WTC11 (cell line): Measurements from ENCODE around the gene PALS1. TPM values are rescaled to one million over a fixed set of nuclear protein-coding genes. Genes with fewer than 3 reads are reported as not detected.

Experiments
- ATAC-seq: fragments of 200-7000 bp; cut with Tn5 transposase; 2 replicates; pipeline ENCODE4 v1.10.0; 2021; ENCODE audit warnings: mild to moderate bottlenecking, moderate library complexity
- CTCF ChIA-PET: fragments of 300-600 bp; sonication (Branson Sonifier 250); formaldehyde crosslinking; loops from one replicate; lab custom pipeline; 2021; ENCODE audit warnings: antibody characterized with exemption; lab: Charles Lee
- POLR2A ChIA-PET: fragments of 350-600 bp; sonication (Branson Sonifier 250); formaldehyde crosslinking; loops from one replicate; lab custom pipeline; 2021; ENCODE audit warnings: antibody characterized with exemption; lab: Charles Lee
- DNase-seq: peaks from one replicate; pipeline ENCODE4 v3.0.0; 2021; ENCODE audit warnings: low spot score
- H3K27ac Mint-ChIP-seq: 2 replicates; pipeline ENCODE4 v1.8.0; 2021; ENCODE audit warnings: mixed read lengths
- H3K27me3 Mint-ChIP-seq: 2 replicates; pipeline ENCODE4 v1.8.0; 2021; ENCODE audit warnings: low read depth, mild to moderate bottlenecking, moderate library complexity, mixed read lengths
- H3K36me3 Mint-ChIP-seq: 2 replicates; pipeline ENCODE4 v1.8.0; 2021; ENCODE audit warnings: mixed read lengths
- H3K4me1 Mint-ChIP-seq: 2 replicates; pipeline ENCODE4 v1.8.0; 2022; ENCODE audit warnings: mixed read lengths
- H3K4me3 Mint-ChIP-seq: 2 replicates; pipeline ENCODE4 v1.8.0; 2021; ENCODE audit warnings: mild to moderate bottlenecking, moderate library complexity, mixed read lengths
- H3K9me3 Mint-ChIP-seq: 2 replicates; pipeline ENCODE4 v1.8.0; 2021; ENCODE audit warnings: mixed read lengths
- CREM ChIP-seq: sonication (generic); formaldehyde crosslinking; IDR thresholded peaks from 2 replicates; pipeline ENCODE4 v1.8.1; 2022; ENCODE audit warnings: mild to moderate bottlenecking, missing genetic modification reagents, moderate library complexity
- ESRRA ChIP-seq: sonication (generic); formaldehyde crosslinking; IDR thresholded peaks from 2 replicates; pipeline ENCODE4 v1.8.1; 2022; ENCODE audit warnings: mild to moderate bottlenecking, missing genetic modification reagents, borderline replicate concordance
- ETV6 ChIP-seq: sonication (generic); formaldehyde crosslinking; IDR thresholded peaks from 2 replicates; pipeline ENCODE4 v1.8.1; 2022; ENCODE audit warnings: mild to moderate bottlenecking, missing genetic modification reagents
- GRHL2 ChIP-seq: fragments of 250-450 bp; sonication (Bioruptor Pico); IDR thresholded peaks from 2 replicates; pipeline ENCODE4 v1.8.0; 2022; ENCODE audit warnings: mild to moderate bottlenecking, moderate library complexity; ENCODE audit not compliant: insufficient replicate concordance, severe bottlenecking
- JAZF1 ChIP-seq: fragments of 250-450 bp; sonication (Bioruptor Pico); IDR thresholded peaks from 2 replicates; pipeline ENCODE4 v1.9.0; 2021; ENCODE audit warnings: moderate library complexity, mild to moderate bottlenecking, inconsistent platforms
- NFATC4 ChIP-seq: fragments of 250-450 bp; sonication (Bioruptor Pico); IDR thresholded peaks from 2 replicates; pipeline ENCODE4 v1.9.0; 2021; ENCODE audit warnings: mild to moderate bottlenecking
- OVOL2 ChIP-seq: fragments of 250-450 bp; sonication (Bioruptor Pico); IDR thresholded peaks from 2 replicates; pipeline ENCODE4 v1.9.0; 2021; ENCODE audit warnings: mild to moderate bottlenecking, borderline replicate concordance
- RELA ChIP-seq: sonication (generic); formaldehyde crosslinking; IDR thresholded peaks from 2 replicates; pipeline ENCODE4 v1.8.1; 2022; ENCODE audit warnings: missing genetic modification reagents, mild to moderate bottlenecking, borderline replicate concordance
- SMAD4 ChIP-seq: sonication (generic); formaldehyde crosslinking; IDR thresholded peaks from 2 replicates; pipeline ENCODE4 v1.8.0; 2022; ENCODE audit warnings: mild to moderate bottlenecking, missing genetic modification reagents
- TEAD1 ChIP-seq: sonication (generic); formaldehyde crosslinking; IDR thresholded peaks from 2 replicates; pipeline ENCODE4 v1.8.0; 2022; ENCODE audit warnings: mild to moderate bottlenecking, missing genetic modification reagents
- ZNF219 ChIP-seq: sonication (generic); formaldehyde crosslinking; IDR thresholded peaks from 2 replicates; pipeline ENCODE4 v1.8.0; 2023; ENCODE audit warnings: missing genetic modification reagents, mild to moderate bottlenecking, borderline replicate concordance
- ZNF396 ChIP-seq: fragments of 250-450 bp; sonication (Bioruptor Pico); IDR thresholded peaks from 2 replicates; pipeline ENCODE4 v1.8.0; 2021; ENCODE audit warnings: mild to moderate bottlenecking, moderate library complexity, borderline replicate concordance
- total RNA-seq: library from RNA; stranded (reverse); gene quantifications from 3 replicates; pipeline ENCODE4 v1.2.3, GENCODE V29; 2021
- TF ChIP-seq, protein P1 (sequence below): sonication (generic); formaldehyde crosslinking; conservative IDR thresholded peaks from 2 replicates; pipeline ENCODE4 v1.8.1; 2023; ENCODE audit warnings: mild to moderate bottlenecking, low read depth, missing genetic modification reagents, moderate library complexity
- TF ChIP-seq, protein P2 (sequence below): sonication (generic); formaldehyde crosslinking; IDR thresholded peaks from 2 replicates; pipeline ENCODE4 v1.8.0; 2023; ENCODE audit warnings: mild to moderate bottlenecking, missing genetic modification reagents
- TF ChIP-seq, protein P3 (sequence below): fragments of 250-450 bp; sonication (Bioruptor Pico); IDR thresholded peaks from 2 replicates; pipeline ENCODE4 v1.9.0; 2021; ENCODE audit warnings: mild to moderate bottlenecking
- TF ChIP-seq, protein P4 (sequence below): sonication (generic); formaldehyde crosslinking; IDR thresholded peaks from 2 replicates; pipeline ENCODE4 v1.8.0; 2022; ENCODE audit warnings: mild to moderate bottlenecking, missing genetic modification reagents
- TF ChIP-seq, protein P5 (sequence below): sonication (generic); formaldehyde crosslinking; IDR thresholded peaks from 2 replicates; pipeline ENCODE4 v1.8.1; 2023; ENCODE audit warnings: mild to moderate bottlenecking, missing genetic modification reagents, moderate library complexity
- TF ChIP-seq, protein P6 (sequence below): sonication (generic); formaldehyde crosslinking; IDR thresholded peaks from 2 replicates; pipeline ENCODE4 v1.8.0; 2022; ENCODE audit warnings: mild to moderate bottlenecking, missing genetic modification reagents

PALS1 gene
- total RNA-seq, 1 experiment from 2014 or later = 18.0 TPM

DNA sequence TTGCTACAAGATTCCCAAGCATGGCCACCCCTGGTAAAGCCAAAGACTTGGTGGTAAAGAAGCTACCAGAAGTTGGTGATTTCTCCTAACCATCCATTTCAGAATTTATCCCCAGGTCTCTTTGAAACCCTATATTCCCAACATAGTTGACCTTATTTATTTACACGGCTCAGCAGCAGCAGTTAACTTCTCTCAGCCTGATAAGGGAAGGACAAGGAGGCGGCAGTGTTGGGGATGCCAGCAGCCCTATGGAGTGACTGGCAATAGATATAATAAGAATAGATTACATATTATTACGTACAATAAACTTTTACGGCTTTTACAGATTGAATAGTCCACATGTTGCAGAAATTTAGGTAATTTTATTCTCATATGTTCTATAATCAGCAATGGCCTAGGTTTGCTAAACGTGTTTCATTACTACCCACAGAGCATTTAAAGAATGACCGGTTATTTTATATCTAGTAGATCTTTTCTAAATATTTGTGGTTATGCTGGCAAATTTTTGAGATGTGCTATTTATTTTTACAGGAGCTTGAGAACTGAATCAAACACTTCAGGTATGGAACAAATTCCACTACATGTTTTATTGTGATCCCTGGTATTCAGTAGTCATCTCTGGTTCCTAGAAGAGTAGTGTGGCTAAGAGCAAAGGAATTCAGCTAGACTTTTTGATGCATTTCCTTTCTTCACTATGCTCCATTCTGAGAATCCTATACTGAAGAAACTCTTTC lies 19.8 kb upstream of the PALS1 start:
- H3K27ac Mint-ChIP-seq = no peak overlapping the region
- POLR2A ChIA-PET = no interaction called here
- H3K4me1 Mint-ChIP-seq = no peaks in the 10 kb centered on the region
- DNase-seq = no peak
- TF ChIP-seq CREM = no peak
- TF ChIP-seq, protein P1, sequence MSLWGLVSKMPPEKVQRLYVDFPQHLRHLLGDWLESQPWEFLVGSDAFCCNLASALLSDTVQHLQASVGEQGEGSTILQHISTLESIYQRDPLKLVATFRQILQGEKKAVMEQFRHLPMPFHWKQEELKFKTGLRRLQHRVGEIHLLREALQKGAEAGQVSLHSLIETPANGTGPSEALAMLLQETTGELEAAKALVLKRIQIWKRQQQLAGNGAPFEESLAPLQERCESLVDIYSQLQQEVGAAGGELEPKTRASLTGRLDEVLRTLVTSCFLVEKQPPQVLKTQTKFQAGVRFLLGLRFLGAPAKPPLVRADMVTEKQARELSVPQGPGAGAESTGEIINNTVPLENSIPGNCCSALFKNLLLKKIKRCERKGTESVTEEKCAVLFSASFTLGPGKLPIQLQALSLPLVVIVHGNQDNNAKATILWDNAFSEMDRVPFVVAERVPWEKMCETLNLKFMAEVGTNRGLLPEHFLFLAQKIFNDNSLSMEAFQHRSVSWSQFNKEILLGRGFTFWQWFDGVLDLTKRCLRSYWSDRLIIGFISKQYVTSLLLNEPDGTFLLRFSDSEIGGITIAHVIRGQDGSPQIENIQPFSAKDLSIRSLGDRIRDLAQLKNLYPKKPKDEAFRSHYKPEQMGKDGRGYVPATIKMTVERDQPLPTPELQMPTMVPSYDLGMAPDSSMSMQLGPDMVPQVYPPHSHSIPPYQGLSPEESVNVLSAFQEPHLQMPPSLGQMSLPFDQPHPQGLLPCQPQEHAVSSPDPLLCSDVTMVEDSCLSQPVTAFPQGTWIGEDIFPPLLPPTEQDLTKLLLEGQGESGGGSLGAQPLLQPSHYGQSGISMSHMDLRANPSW (CRISPR knock-in tag) = no peak
- H3K9me3 Mint-ChIP-seq = no peaks in the 10 kb centered on the region
- H3K4me3 Mint-ChIP-seq = no peak overlapping the region
- ATAC-seq = no peak
- H3K36me3 Mint-ChIP-seq = no peaks in the 10 kb centered on the region
- H3K27me3 Mint-ChIP-seq = no peaks in the 10 kb centered on the region; the same call in 1 of the 2 replicates
- CTCF ChIA-PET = interaction anchor here (1.0 kb wide), 1 partner anchor 64 kb away, joined by 3 read pairs; no protein-coding TSS in a partner anchor

DNA sequence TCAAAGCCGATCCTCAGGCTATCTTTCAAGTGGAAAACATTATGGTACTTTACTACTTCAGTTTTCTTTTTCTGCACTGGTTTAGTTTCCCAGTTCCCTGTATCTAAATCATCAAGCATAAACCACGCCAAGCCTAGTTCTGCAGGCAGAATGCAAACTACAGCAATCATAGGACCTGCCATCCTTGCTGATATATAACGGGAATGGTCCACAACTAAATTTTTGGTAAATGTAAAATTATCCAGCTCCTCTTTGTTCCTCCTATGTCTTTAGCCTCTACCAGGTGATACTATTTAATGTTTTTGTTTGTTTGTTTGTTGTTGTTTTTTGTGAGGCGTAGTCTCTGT lies 19.3 kb upstream of the PALS1 start:
- Mint-ChIP-seq H3K27ac (no peak overlapping the region), H3K36me3 (no peaks in the 10 kb centered on the region), H3K4me1 (no peaks in the 10 kb centered on the region), H3K9me3 (no peaks in the 10 kb centered on the region), H3K4me3 (no peak overlapping the region), H3K27me3 (no peaks in the 10 kb centered on the region; the same call in 1 of the 2 replicates)
- CTCF ChIA-PET = interaction anchor here (1.0 kb wide), 1 partner anchor 64 kb away, joined by 3 read pairs; no protein-coding TSS in a partner anchor
- no peak for DNase-seq
- POLR2A ChIA-PET = interaction anchor here (1.0 kb wide), 1 partner anchor 19 kb away, joined by 3 read pairs; the partner anchor contains the start of gene PALS1
- no peak for TF ChIP-seq NFATC4
- no peak for TF ChIP-seq RELA (CRISPR knock-in tag)
- no peak for TF ChIP-seq ZNF219 (CRISPR knock-in tag)
- TF ChIP-seq, protein P2, sequence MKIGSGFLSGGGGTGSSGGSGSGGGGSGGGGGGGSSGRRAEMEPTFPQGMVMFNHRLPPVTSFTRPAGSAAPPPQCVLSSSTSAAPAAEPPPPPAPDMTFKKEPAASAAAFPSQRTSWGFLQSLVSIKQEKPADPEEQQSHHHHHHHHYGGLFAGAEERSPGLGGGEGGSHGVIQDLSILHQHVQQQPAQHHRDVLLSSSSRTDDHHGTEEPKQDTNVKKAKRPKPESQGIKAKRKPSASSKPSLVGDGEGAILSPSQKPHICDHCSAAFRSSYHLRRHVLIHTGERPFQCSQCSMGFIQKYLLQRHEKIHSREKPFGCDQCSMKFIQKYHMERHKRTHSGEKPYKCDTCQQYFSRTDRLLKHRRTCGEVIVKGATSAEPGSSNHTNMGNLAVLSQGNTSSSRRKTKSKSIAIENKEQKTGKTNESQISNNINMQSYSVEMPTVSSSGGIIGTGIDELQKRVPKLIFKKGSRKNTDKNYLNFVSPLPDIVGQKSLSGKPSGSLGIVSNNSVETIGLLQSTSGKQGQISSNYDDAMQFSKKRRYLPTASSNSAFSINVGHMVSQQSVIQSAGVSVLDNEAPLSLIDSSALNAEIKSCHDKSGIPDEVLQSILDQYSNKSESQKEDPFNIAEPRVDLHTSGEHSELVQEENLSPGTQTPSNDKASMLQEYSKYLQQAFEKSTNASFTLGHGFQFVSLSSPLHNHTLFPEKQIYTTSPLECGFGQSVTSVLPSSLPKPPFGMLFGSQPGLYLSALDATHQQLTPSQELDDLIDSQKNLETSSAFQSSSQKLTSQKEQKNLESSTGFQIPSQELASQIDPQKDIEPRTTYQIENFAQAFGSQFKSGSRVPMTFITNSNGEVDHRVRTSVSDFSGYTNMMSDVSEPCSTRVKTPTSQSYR (CRISPR knock-in tag) = no peak
- TF ChIP-seq, protein P3, sequence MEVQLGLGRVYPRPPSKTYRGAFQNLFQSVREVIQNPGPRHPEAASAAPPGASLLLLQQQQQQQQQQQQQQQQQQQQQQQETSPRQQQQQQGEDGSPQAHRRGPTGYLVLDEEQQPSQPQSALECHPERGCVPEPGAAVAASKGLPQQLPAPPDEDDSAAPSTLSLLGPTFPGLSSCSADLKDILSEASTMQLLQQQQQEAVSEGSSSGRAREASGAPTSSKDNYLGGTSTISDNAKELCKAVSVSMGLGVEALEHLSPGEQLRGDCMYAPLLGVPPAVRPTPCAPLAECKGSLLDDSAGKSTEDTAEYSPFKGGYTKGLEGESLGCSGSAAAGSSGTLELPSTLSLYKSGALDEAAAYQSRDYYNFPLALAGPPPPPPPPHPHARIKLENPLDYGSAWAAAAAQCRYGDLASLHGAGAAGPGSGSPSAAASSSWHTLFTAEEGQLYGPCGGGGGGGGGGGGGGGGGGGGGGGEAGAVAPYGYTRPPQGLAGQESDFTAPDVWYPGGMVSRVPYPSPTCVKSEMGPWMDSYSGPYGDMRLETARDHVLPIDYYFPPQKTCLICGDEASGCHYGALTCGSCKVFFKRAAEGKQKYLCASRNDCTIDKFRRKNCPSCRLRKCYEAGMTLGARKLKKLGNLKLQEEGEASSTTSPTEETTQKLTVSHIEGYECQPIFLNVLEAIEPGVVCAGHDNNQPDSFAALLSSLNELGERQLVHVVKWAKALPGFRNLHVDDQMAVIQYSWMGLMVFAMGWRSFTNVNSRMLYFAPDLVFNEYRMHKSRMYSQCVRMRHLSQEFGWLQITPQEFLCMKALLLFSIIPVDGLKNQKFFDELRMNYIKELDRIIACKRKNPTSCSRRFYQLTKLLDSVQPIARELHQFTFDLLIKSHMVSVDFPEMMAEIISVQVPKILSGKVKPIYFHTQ (CRISPR knock-in tag) = no peak
- no peak for TF ChIP-seq GRHL2 (CRISPR knock-in tag)
- TF ChIP-seq, protein P4, sequence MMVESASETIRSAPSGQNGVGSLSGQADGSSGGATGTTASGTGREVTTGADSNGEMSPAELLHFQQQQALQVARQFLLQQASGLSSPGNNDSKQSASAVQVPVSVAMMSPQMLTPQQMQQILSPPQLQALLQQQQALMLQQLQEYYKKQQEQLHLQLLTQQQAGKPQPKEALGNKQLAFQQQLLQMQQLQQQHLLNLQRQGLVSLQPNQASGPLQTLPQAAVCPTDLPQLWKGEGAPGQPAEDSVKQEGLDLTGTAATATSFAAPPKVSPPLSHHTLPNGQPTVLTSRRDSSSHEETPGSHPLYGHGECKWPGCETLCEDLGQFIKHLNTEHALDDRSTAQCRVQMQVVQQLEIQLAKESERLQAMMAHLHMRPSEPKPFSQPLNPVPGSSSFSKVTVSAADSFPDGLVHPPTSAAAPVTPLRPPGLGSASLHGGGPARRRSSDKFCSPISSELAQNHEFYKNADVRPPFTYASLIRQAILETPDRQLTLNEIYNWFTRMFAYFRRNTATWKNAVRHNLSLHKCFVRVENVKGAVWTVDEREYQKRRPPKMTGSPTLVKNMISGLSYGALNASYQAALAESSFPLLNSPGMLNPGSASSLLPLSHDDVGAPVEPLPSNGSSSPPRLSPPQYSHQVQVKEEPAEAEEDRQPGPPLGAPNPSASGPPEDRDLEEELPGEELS (CRISPR knock-in tag) = no peak
- TF ChIP-seq ESRRA (CRISPR knock-in tag) = no peak
- TF ChIP-seq, protein P5, sequence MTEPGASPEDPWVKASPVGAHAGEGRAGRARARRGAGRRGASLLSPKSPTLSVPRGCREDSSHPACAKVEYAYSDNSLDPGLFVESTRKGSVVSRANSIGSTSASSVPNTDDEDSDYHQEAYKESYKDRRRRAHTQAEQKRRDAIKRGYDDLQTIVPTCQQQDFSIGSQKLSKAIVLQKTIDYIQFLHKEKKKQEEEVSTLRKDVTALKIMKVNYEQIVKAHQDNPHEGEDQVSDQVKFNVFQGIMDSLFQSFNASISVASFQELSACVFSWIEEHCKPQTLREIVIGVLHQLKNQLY (CRISPR knock-in tag) = no peak
- no peak for TF ChIP-seq SMAD4
- no peak for TF ChIP-seq OVOL2 (CRISPR knock-in tag)
- no peak for TF ChIP-seq ZNF396 (CRISPR knock-in tag)
- TF ChIP-seq, protein P6, sequence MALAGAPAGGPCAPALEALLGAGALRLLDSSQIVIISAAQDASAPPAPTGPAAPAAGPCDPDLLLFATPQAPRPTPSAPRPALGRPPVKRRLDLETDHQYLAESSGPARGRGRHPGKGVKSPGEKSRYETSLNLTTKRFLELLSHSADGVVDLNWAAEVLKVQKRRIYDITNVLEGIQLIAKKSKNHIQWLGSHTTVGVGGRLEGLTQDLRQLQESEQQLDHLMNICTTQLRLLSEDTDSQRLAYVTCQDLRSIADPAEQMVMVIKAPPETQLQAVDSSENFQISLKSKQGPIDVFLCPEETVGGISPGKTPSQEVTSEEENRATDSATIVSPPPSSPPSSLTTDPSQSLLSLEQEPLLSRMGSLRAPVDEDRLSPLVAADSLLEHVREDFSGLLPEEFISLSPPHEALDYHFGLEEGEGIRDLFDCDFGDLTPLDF (CRISPR knock-in tag) = no peak
- TF ChIP-seq ETV6 = no peak
- no peak for TF ChIP-seq JAZF1
- TF ChIP-seq TEAD1 (CRISPR knock-in tag) = no peak
- no peak for ATAC-seq
